Ascending aorta (tissue), 2 donors: ENCODE data around the gene MNS1. TPM values are rescaled to one million over a fixed set of nuclear protein-coding genes. Genes with fewer than 3 reads are reported as not detected.

Experiments used
- DNase-seq, 2 donors: peaks; one replicate each; pipeline ENCODE4 v3.0.0-alpha.2; 2019; ENCODE audit warnings: low spot score in 2 of 2
- H3K27ac ChIP-seq, 2 donors: fragments of 200-600 bp; sonication (generic); one replicate each; pipeline ENCODE4 v1.5.1; 2016 to 2017; ENCODE audit warnings: mild to moderate bottlenecking in 1 of 2
- H3K27me3 ChIP-seq: fragments of 200-600 bp; sonication (generic); one replicate; pipeline ENCODE4 v1.5.1; 2017
- H3K36me3 ChIP-seq, 2 donors: fragments of 200-600 bp; sonication (generic); one replicate each; pipeline ENCODE4 v1.5.1; 2016
- H3K4me1 ChIP-seq, 2 donors: fragments of 200-600 bp; sonication (generic); one replicate each; pipeline ENCODE4 v1.5.1; 2016 to 2017; ENCODE audit warnings: mild to moderate bottlenecking in 1 of 2
- H3K4me3 ChIP-seq, 2 donors: fragments of 200-600 bp; sonication (generic); one replicate each; pipeline ENCODE4 v1.5.1; 2016 to 2017; ENCODE audit warnings: mild to moderate bottlenecking in 1 of 2
- H3K9me3 ChIP-seq, 2 donors: fragments of 200-600 bp; sonication (generic); one replicate each; pipeline ENCODE4 v1.5.1; 2016
- intact Hi-C: fragments of 100-400 bp; cut with DNase I; formaldehyde crosslinking; loops from one replicate; pipeline ENCODE4 v1.15.1; 2023
- total RNA-seq: library from RNA; depleted of rRNA; stranded (reverse); fragments of >200 nt; gene quantifications from one replicate; pipeline ENCODE4 v1.1.0, GENCODE V29; 2016
- TF ChIP-seq, protein P1 (sequence below), 3 experiments: fragments of 200-600 bp in 2 of 3; fragments of 450-650 bp in 1 of 3; sonication (generic) in 2 of 3; IDR thresholded peaks; one replicate each; pipeline ENCODE4 v1.5.1; 2016 to 2019; ENCODE audit warnings: antibody characterized with exemption in 3 of 3, mild to moderate bottlenecking in 1 of 3, moderate library complexity in 1 of 3

The MNS1 gene, protein sequence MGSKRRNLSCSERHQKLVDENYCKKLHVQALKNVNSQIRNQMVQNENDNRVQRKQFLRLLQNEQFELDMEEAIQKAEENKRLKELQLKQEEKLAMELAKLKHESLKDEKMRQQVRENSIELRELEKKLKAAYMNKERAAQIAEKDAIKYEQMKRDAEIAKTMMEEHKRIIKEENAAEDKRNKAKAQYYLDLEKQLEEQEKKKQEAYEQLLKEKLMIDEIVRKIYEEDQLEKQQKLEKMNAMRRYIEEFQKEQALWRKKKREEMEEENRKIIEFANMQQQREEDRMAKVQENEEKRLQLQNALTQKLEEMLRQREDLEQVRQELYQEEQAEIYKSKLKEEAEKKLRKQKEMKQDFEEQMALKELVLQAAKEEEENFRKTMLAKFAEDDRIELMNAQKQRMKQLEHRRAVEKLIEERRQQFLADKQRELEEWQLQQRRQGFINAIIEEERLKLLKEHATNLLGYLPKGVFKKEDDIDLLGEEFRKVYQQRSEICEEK
- 0.43 TPM for total RNA-seq

DNA sequence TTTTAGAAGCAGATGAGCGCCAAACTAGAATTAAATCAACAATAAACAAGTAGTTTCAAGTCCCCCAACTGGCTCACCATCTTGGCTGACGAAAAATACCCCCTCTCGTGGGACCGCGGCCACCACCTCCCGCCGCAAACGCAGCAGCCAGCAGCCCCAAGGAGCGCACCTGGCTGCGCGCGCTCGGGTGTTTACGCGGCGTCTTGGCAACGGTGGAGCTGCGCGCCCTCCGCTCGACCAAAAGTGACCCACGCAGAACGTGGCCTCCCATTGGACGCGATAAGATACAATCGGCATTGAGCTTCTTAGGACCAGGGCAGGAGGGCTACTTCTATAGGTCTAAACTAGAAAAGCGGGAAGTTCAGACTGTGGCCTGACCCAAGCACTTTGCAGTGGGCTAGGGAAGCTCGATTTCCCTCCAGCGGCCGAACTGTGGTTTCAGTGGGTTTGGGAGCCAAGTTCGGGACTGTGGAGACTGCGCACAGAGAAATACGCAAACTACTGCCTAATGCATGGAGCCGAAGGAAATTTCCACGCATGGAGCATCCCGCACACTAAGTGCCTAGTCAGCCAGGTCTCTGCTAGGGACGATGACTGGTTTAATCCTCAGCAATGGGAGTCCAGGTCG lies at the start of gene MNS1:
Gene MNS1 (minus strand): TSS at position 245 of the 628 bp plus-strand sequence. CDS start 165 bp downstream, at position 80.
- Histone ChIP-seq H3K4me1 (peaks cover 0 to 4% of the 10 kb centered on the region in 2 donors), H3K27me3 (no peaks in the 10 kb centered on the region), H3K9me3 (no peaks in the 10 kb centered on the region), H3K36me3 (no peaks in the 10 kb centered on the region), H3K27ac (no peak within 1 kb of the TSS), H3K4me3 (peak within 1 kb of the TSS; percentile 59 to 62)
- TF ChIP-seq, protein P1, sequence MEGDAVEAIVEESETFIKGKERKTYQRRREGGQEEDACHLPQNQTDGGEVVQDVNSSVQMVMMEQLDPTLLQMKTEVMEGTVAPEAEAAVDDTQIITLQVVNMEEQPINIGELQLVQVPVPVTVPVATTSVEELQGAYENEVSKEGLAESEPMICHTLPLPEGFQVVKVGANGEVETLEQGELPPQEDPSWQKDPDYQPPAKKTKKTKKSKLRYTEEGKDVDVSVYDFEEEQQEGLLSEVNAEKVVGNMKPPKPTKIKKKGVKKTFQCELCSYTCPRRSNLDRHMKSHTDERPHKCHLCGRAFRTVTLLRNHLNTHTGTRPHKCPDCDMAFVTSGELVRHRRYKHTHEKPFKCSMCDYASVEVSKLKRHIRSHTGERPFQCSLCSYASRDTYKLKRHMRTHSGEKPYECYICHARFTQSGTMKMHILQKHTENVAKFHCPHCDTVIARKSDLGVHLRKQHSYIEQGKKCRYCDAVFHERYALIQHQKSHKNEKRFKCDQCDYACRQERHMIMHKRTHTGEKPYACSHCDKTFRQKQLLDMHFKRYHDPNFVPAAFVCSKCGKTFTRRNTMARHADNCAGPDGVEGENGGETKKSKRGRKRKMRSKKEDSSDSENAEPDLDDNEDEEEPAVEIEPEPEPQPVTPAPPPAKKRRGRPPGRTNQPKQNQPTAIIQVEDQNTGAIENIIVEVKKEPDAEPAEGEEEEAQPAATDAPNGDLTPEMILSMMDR (IDR thresholded peaks at IDR 0.05) = no peak
- intact Hi-C loops = no loop called here
- peak; percentile 72 to 93 for DNase-seq

DNA sequence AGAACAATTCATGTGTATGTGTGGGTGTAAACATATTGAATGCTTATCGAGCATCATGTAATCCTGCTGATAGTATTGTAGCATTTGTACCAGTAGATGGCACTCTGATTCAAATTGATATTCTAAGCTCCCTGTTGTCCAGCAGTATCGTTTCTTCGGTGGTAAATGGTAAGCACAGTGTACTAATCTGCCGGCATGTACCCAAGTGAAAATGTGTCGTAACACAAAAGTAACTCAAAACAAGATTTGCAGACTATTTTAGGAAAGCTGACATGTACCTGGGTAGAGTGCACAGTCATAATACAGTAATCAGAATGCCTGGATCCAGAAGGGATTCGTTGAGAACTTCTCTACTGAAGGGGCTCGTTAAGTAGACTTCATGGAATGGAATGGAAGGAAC lies 31.7 kb upstream of the MNS1 start:
- no peak for DNase-seq
- Histone ChIP-seq H3K27ac (no peak overlapping the region), H3K27me3 (no peaks in the 10 kb centered on the region), H3K4me3 (peak overlapping the region in 1 of 2 donors; percentile 44), H3K4me1 (no peaks in the 10 kb centered on the region), H3K9me3 (no peaks in the 10 kb centered on the region), H3K36me3 (no peaks in the 10 kb centered on the region)
- TF ChIP-seq, protein P1 (IDR thresholded peaks at IDR 0.05) = peak; percentile 41 to 72 (median 47)
- intact Hi-C loops = loop anchor here (5.0 to 10.0 kb wide), 5 partner anchors 278 to 1038 kb away; no protein-coding TSS in a partner anchor

DNA sequence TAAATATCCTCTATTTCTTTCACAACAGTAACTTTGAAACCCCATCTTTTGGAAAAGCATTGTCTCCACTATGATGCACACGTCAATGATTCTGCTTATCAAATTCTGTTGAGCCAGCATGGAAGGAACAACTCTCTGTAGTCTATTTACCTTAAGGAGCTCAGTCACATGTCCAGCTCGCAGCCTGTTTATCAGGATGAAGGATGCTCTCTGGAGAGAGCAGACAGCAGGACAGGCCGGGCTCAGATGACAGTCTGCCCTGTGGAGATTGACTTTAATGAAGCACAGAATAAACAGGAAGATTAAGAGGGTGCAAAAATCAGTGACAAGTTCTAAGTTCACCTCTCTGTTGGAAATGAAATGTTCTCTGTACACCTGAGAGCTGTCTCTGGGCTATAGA lies 30.6 kb upstream of the MNS1 start:
- DNase-seq = no peak
- Histone ChIP-seq H3K4me1 (no peaks in the 10 kb centered on the region), H3K27me3 (no peaks in the 10 kb centered on the region), H3K4me3 (no peak overlapping the region), H3K36me3 (no peaks in the 10 kb centered on the region), H3K9me3 (no peaks in the 10 kb centered on the region), H3K27ac (no peak overlapping the region)
- intact Hi-C loops = loop anchor here (5.0 to 10.0 kb wide), 5 partner anchors 279 to 1039 kb away; no protein-coding TSS in a partner anchor
- TF ChIP-seq, protein P1 (IDR thresholded peaks at IDR 0.05) = no peak

DNA sequence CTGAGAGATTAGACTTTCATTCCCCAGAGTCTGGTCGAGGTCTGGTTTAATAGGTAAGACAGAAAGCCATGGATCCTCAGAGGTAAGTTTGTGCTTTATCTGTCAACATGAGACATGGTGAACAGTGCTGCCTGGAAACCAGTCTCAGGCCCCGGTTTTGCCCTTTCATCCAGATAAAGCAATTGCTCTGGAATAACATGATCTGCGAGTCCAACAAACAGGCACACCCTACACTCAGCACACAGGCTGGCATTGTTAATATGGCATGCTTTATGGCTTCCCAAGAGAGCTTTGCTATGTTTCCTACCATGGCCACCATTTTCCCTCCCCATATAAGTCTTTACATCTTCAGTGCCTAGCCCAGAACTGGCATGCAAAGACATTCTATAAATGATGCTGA lies 30.1 kb upstream of the MNS1 start:
- H3K9me3 ChIP-seq = no peaks in the 10 kb centered on the region
- intact Hi-C loops = loop anchor here (5.0 to 10.0 kb wide), 5 partner anchors 280 to 1040 kb away; no protein-coding TSS in a partner anchor
- no peak for DNase-seq
- H3K27ac ChIP-seq = no peak overlapping the region
- H3K4me3 ChIP-seq = no peak overlapping the region
- TF ChIP-seq, protein P1 (IDR thresholded peaks at IDR 0.05) = no peak
- no peaks in the 10 kb centered on the region for H3K36me3 ChIP-seq
- H3K27me3 ChIP-seq = no peaks in the 10 kb centered on the region
- no peaks in the 10 kb centered on the region for H3K4me1 ChIP-seq

DNA sequence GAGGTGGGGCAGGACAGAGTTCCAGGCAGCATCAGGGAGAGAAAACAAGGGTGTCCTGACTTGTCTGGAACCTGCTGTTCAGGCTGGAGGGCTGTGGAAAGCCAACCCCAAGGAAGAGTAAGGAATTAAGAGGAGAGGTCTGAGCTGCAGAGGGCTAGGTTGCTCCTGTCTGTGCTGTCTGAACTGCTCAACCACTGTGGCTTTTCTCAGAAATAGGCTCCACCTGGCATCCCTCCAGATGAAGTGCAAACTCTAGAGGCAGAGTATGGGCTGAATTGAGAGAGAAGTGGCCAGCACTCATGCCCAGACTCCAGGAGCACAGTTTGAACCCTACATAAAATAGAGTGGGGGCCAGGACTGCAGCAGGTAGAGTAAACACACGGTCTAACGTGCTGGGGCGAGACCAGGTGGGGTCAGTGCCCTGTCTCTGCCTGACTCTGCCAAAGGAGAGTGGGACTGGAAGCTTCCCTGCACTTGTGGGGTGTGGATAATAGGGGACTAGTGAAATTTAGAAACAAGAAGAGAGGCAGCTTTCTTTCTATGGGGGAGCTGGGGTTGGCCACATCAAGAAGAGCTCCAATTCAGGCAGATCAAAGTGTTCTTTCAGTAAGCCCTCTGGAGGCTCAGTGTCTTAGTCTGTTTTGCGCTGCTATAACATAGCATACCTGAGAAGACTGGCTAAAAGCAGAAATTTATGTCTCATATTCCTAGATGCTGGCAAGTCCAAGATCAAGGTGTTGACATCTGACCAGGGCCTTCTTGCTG lies 28.0 kb upstream of the MNS1 start:
- Histone ChIP-seq H3K9me3 (no peaks in the 10 kb centered on the region), H3K4me3 (no peak overlapping the region), H3K27me3 (no peaks in the 10 kb centered on the region), H3K4me1 (no peaks in the 10 kb centered on the region), H3K27ac (no peak overlapping the region), H3K36me3 (no peaks in the 10 kb centered on the region)
- no peak for DNase-seq
- TF ChIP-seq, protein P1 (IDR thresholded peaks at IDR 0.05) = no peak
- intact Hi-C loops = loop anchor here (10.0 kb wide), 3 partner anchors 282 to 1042 kb away; no protein-coding TSS in a partner anchor
